ENCODE results near the gene TPT1. TPM values are rescaled to one million over a fixed set of nuclear protein-coding genes. Genes with fewer than 3 reads are reported as not detected.

The TPT1 gene
- total and polyA plus RNA-seq, 2 of the 13 experiments (the other 11 are each of a cell fraction or from before 2014, with no cell fraction given) = 2,953 to 3,594 TPM

DNA sequence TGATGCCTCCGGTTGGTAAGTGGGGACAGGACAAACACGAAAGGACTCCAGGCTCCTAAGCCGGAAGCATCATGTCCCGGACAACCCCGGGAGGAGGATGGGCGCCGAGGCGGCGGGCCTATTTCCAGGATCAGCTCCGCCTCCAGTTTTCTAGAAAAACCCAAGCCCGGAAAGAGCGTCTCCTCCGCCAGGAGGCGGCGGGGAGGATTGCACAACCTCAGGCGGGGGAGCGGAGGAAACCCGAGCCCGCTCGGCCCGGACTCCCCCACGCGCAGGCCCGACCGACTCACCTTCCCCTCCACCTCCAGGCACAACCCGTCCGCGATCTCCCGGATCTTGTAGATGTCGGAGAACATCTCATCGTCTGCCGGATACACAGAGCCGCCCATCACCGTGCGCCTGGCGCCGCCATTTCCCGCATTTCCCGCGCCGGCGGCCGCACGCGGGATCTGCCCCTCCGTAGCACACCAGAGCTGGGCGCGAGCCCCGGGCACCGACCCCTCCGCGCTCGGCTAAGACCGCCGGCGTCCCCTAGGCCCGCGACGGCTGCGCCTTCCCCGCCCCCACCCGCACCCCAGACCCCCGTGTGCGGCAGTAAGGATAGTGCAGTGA, 455 bp downstream of the TPT1 start (continued):
- TF ChIP-seq, protein P1, sequence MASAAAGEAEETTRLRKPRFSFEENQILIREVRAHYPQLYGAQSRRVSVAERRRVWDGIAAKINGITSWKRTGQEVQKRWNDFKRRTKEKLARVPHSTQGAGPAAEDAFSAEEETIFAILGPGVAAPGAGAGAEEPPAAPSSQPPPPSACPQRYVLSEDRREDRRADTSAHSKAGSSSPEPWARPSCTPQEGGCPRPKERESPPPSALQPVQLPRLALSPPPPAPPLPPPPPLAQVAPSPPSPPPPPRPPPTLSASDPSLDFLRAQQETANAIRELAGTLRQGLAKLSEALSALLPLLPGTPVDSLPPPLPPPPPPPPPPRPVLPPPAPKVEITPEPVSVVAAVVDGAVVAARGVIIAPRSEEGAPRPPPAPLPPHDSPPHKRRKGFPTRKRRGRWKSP (CRISPR knock-in tag; IDR thresholded peaks at IDR 0.05) = no peak; the same call in 1 of the 2 replicates
- TF ChIP-seq ASH2L (IDR thresholded peaks at IDR 0.05; ENCODE audit: insufficient read length, low read depth, low read length) = peak; percentile 82
- no peak for TF ChIP-seq NR1H2 (CRISPR knock-in tag; IDR thresholded peaks at IDR 0.05; ENCODE audit: borderline replicate concordance, low read depth)
- TF ChIP-seq, protein P2, sequence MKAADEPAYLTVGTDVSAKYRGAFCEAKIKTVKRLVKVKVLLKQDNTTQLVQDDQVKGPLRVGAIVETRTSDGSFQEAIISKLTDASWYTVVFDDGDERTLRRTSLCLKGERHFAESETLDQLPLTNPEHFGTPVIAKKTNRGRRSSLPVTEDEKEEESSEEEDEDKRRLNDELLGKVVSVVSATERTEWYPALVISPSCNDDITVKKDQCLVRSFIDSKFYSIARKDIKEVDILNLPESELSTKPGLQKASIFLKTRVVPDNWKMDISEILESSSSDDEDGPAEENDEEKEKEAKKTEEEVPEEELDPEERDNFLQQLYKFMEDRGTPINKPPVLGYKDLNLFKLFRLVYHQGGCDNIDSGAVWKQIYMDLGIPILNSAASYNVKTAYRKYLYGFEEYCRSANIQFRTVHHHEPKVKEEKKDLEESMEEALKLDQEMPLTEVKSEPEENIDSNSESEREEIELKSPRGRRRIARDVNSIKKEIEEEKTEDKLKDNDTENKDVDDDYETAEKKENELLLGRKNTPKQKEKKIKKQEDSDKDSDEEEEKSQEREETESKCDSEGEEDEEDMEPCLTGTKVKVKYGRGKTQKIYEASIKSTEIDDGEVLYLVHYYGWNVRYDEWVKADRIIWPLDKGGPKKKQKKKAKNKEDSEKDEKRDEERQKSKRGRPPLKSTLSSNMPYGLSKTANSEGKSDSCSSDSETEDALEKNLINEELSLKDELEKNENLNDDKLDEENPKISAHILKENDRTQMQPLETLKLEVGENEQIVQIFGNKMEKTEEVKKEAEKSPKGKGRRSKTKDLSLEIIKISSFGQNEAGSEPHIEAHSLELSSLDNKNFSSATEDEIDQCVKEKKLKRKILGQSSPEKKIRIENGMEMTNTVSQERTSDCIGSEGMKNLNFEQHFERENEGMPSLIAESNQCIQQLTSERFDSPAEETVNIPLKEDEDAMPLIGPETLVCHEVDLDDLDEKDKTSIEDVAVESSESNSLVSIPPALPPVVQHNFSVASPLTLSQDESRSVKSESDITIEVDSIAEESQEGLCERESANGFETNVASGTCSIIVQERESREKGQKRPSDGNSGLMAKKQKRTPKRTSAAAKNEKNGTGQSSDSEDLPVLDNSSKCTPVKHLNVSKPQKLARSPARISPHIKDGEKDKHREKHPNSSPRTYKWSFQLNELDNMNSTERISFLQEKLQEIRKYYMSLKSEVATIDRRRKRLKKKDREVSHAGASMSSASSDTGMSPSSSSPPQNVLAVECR (CRISPR knock-in tag; IDR thresholded peaks at IDR 0.05; ENCODE audit: borderline replicate concordance) = peak; percentile 64; the same call in 1 of the 2 replicates
- TF ChIP-seq ZBTB39 (CRISPR knock-in tag; IDR thresholded peaks at IDR 0.05) = no peak
- 0 out of 2 replicates have a peak, but pooled peaks have one; percentile 30 for TF ChIP-seq ZZZ3 (CRISPR knock-in tag; IDR thresholded peaks at IDR 0.05; ENCODE audit: borderline replicate concordance)
- TF ChIP-seq, protein P3, sequence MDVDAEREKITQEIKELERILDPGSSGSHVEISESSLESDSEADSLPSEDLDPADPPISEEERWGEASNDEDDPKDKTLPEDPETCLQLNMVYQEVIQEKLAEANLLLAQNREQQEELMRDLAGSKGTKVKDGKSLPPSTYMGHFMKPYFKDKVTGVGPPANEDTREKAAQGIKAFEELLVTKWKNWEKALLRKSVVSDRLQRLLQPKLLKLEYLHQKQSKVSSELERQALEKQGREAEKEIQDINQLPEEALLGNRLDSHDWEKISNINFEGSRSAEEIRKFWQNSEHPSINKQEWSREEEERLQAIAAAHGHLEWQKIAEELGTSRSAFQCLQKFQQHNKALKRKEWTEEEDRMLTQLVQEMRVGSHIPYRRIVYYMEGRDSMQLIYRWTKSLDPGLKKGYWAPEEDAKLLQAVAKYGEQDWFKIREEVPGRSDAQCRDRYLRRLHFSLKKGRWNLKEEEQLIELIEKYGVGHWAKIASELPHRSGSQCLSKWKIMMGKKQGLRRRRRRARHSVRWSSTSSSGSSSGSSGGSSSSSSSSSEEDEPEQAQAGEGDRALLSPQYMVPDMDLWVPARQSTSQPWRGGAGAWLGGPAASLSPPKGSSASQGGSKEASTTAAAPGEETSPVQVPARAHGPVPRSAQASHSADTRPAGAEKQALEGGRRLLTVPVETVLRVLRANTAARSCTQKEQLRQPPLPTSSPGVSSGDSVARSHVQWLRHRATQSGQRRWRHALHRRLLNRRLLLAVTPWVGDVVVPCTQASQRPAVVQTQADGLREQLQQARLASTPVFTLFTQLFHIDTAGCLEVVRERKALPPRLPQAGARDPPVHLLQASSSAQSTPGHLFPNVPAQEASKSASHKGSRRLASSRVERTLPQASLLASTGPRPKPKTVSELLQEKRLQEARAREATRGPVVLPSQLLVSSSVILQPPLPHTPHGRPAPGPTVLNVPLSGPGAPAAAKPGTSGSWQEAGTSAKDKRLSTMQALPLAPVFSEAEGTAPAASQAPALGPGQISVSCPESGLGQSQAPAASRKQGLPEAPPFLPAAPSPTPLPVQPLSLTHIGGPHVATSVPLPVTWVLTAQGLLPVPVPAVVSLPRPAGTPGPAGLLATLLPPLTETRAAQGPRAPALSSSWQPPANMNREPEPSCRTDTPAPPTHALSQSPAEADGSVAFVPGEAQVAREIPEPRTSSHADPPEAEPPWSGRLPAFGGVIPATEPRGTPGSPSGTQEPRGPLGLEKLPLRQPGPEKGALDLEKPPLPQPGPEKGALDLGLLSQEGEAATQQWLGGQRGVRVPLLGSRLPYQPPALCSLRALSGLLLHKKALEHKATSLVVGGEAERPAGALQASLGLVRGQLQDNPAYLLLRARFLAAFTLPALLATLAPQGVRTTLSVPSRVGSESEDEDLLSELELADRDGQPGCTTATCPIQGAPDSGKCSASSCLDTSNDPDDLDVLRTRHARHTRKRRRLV (CRISPR knock-in tag; IDR thresholded peaks at IDR 0.05) = no peak
- peak in 1 of 2 experiments; percentile 72; a peak in 1 of 4 replicates for TF ChIP-seq HMGXB4 (CRISPR knock-in tag; IDR thresholded peaks at IDR 0.05; ENCODE audit: borderline replicate concordance in 1 of 2, low read depth in 1 of 2)
- TF ChIP-seq CEBPB (IDR thresholded peaks at IDR 0.05; ENCODE audit: borderline replicate concordance, low read depth, low read length) = peak; percentile 98
- TF ChIP-seq SIX4 (CRISPR knock-in tag; IDR thresholded peaks at IDR 0.05) = 0 out of 2 replicates have a peak, but pooled peaks have one; percentile 54

Measured in HepG2 (cell line).